Measurements from ENCODE around the gene ZSCAN21. TPM values are rescaled to one million over a fixed set of nuclear protein-coding genes. Genes with fewer than 3 reads are reported as not detected.

ZSCAN21 gene
- total and polyA plus RNA-seq, 7 experiments from 2014 or later = 3.9 to 13.4 (median 6.8) TPM

DNA sequence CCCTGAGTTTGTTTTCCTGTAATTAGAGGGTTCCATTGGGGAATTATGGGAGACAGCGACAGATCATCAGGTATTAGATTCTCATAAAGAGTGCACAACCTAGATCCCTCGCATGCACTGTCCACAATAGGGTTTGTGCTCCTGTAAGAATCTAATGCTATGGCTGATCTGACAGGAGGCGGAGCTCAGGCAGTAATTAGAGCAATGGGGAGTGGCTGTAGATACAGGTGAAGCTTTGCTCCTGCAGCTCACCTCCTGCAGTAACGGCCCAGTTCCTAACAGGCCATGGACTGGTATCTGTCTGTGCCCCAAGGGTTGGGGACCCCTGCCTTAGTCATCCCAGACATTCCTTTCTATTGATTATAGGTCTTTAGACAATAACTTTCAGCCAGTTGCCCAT, 894 bp upstream of the ZSCAN21 start:
- Mint-ChIP-seq H3K4me1 (peaks cover 4 to 33% (median 25%) of the 10 kb centered on the region in 7 donors), H3K4me3 (peak overlapping the region; percentile 70 to 95 (median 90)), H3K27me3 (peaks cover 0 to 3% (median 0%) of the 10 kb centered on the region in 5 donors), H3K9me3 (no peaks in the 10 kb centered on the region), H3K36me3 (peaks cover 0 to 2% (median 0%) of the 10 kb centered on the region in 5 donors), H3K27ac (peak overlapping the region; percentile 51 to 98 (median 90))
- H3K27me3 ChIP-seq (ENCODE audit: control insufficient read depth in 2 of 2, insufficient read depth in 2 of 2, low read length in 2 of 2) = no peaks in the 10 kb centered on the region
- DNase-seq (peak in 1 of 9 donors; percentile 2), ATAC-seq (no peak)
- H3K4me1 ChIP-seq (ENCODE audit: control insufficient read depth in 2 of 2, insufficient read depth in 2 of 2, low read length in 2 of 2) = peaks cover 0 to 6% of the 10 kb centered on the region in 2 donors
- no peak overlapping the region for H3K27ac ChIP-seq (ENCODE audit: low read depth, low read length)
- no peaks in the 10 kb centered on the region for H3K9me3 ChIP-seq (ENCODE audit: control insufficient read depth in 2 of 3, low read length in 3 of 3)
- H3K4me3 ChIP-seq (ENCODE audit: low read length) = no peak overlapping the region
- POLR2A ChIA-PET = interaction anchor here (0.7 to 2.7 kb wide), 7 partner anchors 22 to 130 kb away, joined by 3 to 11 read pairs (median 7); partner anchors contain the start of genes MCM7, TRIM4 and ZKSCAN1
- H3K36me3 ChIP-seq (ENCODE audit: control insufficient read depth in 2 of 3, insufficient read depth in 3 of 3, low read length in 3 of 3) = peaks cover 0 to 7% (median 0%) of the 10 kb centered on the region in 3 experiments
- intact Hi-C loops (cut with micrococcal nuclease) = loop anchor here (1.0 to 2.0 kb wide), 8 partner anchors 32 to 381 kb away; partner anchors contain the start of genes ZKSCAN1 (in 2 of the 2), ZNF3 (in 2 of the 2), AP4M1 (in 1 of the 2) and MCM7 (in 1 of the 2)
- CTCF ChIA-PET = interaction anchor here (0.6 to 1.6 kb wide), 4 partner anchors 33 to 119 kb away, joined by 3 to 4 read pairs (median 4); partner anchors contain the start of gene ZKSCAN1

DNA sequence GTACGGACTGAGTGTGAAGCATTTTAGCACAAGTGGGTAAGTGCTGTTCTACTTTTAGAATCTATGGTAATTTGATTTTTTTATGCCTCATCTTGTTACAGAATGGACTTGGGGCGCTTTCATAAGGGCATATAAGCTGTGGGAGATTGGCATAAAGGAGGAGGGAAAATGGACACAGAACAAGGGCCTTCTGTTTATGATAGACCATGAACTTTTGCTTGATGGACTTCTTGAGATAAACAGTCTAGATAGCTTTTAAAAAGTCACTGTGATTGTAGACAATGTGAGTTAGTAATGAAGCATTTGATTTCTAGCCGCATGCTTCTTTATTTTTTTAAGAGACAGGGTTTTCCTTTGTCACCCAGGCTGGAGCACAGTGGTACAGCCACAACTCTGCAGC, 2.0 kb downstream of the ZSCAN21 start:
- Mint-ChIP-seq H3K36me3 (no peaks in the 10 kb centered on the region), H3K27ac (peak overlapping the region in 7 of 9 donors; percentile 19 to 88 (median 57)), H3K9me3 (no peaks in the 10 kb centered on the region), H3K27me3 (peaks cover 0 to under 1% (median 0%) of the 10 kb centered on the region in 5 donors), H3K4me1 (peaks cover 4 to 27% (median 25%) of the 10 kb centered on the region in 7 donors), H3K4me3 (peak overlapping the region; percentile 10 to 68 (median 48))
- ATAC-seq (no peak), DNase-seq (no peak)
- ChIA-PET POLR2A (interaction anchor here (0.6 to 1.1 kb wide), 3 partner anchors 75 to 609 kb away, joined by 3 read pairs; no protein-coding TSS in a partner anchor), CTCF (interaction anchor here (0.5 to 1.8 kb wide), 4 partner anchors 12 to 138 kb away, joined by 3 to 4 read pairs (median 4); no protein-coding TSS in a partner anchor)
- no peaks in the 10 kb centered on the region for H3K9me3 ChIP-seq (ENCODE audit: control insufficient read depth in 2 of 3, low read length in 3 of 3)
- peaks cover 0 to 7% (median 0%) of the 10 kb centered on the region in 3 experiments for H3K36me3 ChIP-seq (ENCODE audit: control insufficient read depth in 2 of 3, insufficient read depth in 3 of 3, low read length in 3 of 3)
- intact Hi-C loops (cut with micrococcal nuclease) = loop anchor here in 1 of 2 donors (5.0 kb wide), 1 partner anchor 134 kb away; the partner anchor contains the start of gene TRIM4
- H3K27me3 ChIP-seq (ENCODE audit: control insufficient read depth in 2 of 2, insufficient read depth in 2 of 2, low read length in 2 of 2) = no peaks in the 10 kb centered on the region
- no peak overlapping the region for H3K27ac ChIP-seq (ENCODE audit: low read depth, low read length)
- H3K4me1 ChIP-seq (ENCODE audit: control insufficient read depth in 2 of 2, insufficient read depth in 2 of 2, low read length in 2 of 2) = peaks cover 0 to 6% of the 10 kb centered on the region in 2 donors
- no peak overlapping the region for H3K4me3 ChIP-seq (ENCODE audit: low read length)

DNA sequence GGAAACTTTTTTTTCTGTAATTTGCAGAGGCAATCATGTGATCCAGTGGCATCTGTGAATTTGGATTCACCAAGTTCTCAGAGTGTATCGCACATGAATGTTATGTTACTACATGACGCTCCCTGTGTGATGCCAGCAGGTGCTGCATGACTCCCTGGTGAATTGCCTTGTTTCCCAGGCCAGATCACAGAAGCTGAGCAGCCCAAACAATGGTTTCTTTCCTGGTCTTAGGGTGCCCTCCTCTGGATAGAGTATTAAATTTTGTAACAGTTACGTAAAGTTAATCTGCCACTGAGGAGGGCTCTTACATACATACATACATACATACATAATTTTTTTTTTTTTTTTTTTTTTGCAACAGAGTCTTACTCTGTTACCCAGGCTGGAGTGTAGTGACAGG, 3.6 kb downstream of the ZSCAN21 start:
- peaks cover 4 to 27% (median 25%) of the 10 kb centered on the region in 7 donors for H3K4me1 Mint-ChIP-seq
- no peaks in the 10 kb centered on the region for H3K9me3 ChIP-seq (ENCODE audit: control insufficient read depth in 2 of 3, low read length in 3 of 3)
- peak; percentile 44 for ATAC-seq
- intact Hi-C loops (cut with micrococcal nuclease) = loop anchor here (1.0 to 5.0 kb wide), 3 partner anchors 59 to 140 kb away; partner anchors contain the start of gene TRIM4 (in 1 of the 2)
- no peak overlapping the region for H3K27ac Mint-ChIP-seq
- H3K27me3 ChIP-seq (ENCODE audit: control insufficient read depth in 2 of 2, insufficient read depth in 2 of 2, low read length in 2 of 2) = no peaks in the 10 kb centered on the region
- H3K36me3 ChIP-seq (ENCODE audit: control insufficient read depth in 2 of 3, insufficient read depth in 3 of 3, low read length in 3 of 3) = peaks cover 0 to 22% (median 2%) of the 10 kb centered on the region in 3 experiments
- H3K9me3 Mint-ChIP-seq = no peaks in the 10 kb centered on the region
- H3K4me3 Mint-ChIP-seq = no peak overlapping the region
- H3K4me3 ChIP-seq (ENCODE audit: low read length) = no peak overlapping the region
- peaks cover 0 to 9% (median 2%) of the 10 kb centered on the region in 5 donors for H3K36me3 Mint-ChIP-seq
- H3K4me1 ChIP-seq (ENCODE audit: control insufficient read depth in 2 of 2, insufficient read depth in 2 of 2, low read length in 2 of 2) = peaks cover 0 to 6% of the 10 kb centered on the region in 2 donors
- DNase-seq = peak in 7 of 9 donors; percentile 16 to 57 (median 41)
- H3K27me3 Mint-ChIP-seq = no peaks in the 10 kb centered on the region
- CTCF ChIA-PET = interaction anchor here (0.6 to 1.8 kb wide), 7 partner anchors 11 to 1217 kb away, joined by 3 to 4 read pairs (median 3); no protein-coding TSS in a partner anchor
- POLR2A ChIA-PET = no interaction called here
- H3K27ac ChIP-seq (ENCODE audit: low read depth, low read length) = no peak overlapping the region

DNA sequence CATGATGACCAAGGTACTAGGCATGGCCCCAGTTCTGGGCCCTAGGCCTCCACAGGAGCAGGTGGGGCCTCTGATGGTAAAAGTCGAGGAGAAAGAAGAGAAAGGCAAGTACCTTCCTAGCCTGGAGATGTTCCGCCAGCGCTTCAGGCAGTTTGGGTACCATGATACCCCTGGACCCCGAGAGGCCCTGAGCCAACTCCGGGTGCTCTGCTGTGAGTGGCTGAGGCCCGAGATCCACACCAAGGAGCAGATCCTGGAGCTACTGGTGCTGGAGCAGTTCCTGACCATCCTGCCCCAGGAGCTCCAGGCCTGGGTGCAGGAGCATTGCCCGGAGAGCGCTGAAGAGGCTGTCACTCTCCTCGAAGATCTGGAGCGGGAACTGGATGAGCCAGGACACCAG, 7.4 kb downstream of the ZSCAN21 start:
- Histone ChIP-seq H3K27me3 (ENCODE audit: control insufficient read depth in 2 of 2, insufficient read depth in 2 of 2, low read length in 2 of 2) (no peaks in the 10 kb centered on the region), H3K27ac (ENCODE audit: low read depth, low read length) (no peak overlapping the region), H3K9me3 (ENCODE audit: control insufficient read depth in 2 of 3, low read length in 3 of 3) (no peaks in the 10 kb centered on the region), H3K4me3 (ENCODE audit: low read length) (no peak overlapping the region), H3K4me1 (ENCODE audit: control insufficient read depth in 2 of 2, insufficient read depth in 2 of 2, low read length in 2 of 2) (no peaks in the 10 kb centered on the region), H3K36me3 (ENCODE audit: control insufficient read depth in 2 of 3, insufficient read depth in 3 of 3, low read length in 3 of 3) (peaks cover 0 to 34% (median 5%) of the 10 kb centered on the region in 3 experiments)
- ChIA-PET CTCF (no interaction called here), POLR2A (interaction anchor here (1.8 kb wide), 1 partner anchor 44 kb away, joined by 7 read pairs; the partner anchor contains the start of genes AP4M1 and MCM7)
- Mint-ChIP-seq H3K4me3 (no peak overlapping the region), H3K27me3 (no peaks in the 10 kb centered on the region), H3K27ac (peak overlapping the region in 1 of 9 donors; percentile 45), H3K4me1 (peaks cover 0 to 5% (median 2%) of the 10 kb centered on the region in 7 donors), H3K9me3 (no peaks in the 10 kb centered on the region), H3K36me3 (peaks cover 0 to 19% (median 4%) of the 10 kb centered on the region in 5 donors)
- intact Hi-C loops (cut with micrococcal nuclease) = no loop called here
- ATAC-seq = no peak
- no peak for DNase-seq

DNA sequence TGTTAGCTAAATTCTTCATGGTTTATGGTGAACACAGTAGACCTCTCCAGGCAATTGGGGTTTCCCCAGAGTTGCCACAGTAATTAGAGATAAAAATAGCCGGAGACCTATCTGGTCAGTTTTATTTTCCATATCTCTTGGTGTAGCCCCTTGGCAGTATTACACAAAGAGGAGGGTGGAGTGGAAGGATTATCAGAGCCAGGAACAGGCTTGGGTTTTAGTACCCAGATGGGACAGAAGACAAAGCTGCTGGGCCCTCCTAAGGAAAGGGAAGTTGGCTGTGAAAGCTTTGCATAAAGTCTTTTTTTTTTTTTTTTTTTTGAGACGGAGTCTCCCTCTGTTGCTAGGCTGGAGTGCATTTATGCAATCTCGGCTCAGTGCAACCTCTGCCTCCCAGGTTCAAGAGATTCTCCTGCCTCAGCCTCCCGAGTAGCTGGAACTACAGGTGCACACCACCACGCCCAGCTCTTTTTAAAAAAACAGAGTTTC, 9.7 kb downstream of the ZSCAN21 start:
- Mint-ChIP-seq H3K27me3 (no peaks in the 10 kb centered on the region), H3K27ac (peak overlapping the region in 1 of 9 donors; percentile 74), H3K36me3 (peaks cover 0 to 26% (median 12%) of the 10 kb centered on the region in 5 donors), H3K4me1 (peaks cover 0 to 5% (median 0%) of the 10 kb centered on the region in 7 donors), H3K4me3 (no peak overlapping the region), H3K9me3 (no peaks in the 10 kb centered on the region)
- POLR2A ChIA-PET = interaction anchor here (1.2 to 1.8 kb wide), 2 partner anchors 11 to 140 kb away, joined by 4 to 6 read pairs; no protein-coding TSS in a partner anchor
- ATAC-seq (no peak), DNase-seq (no peak)
- intact Hi-C loops (cut with micrococcal nuclease) = no loop called here
- no peaks in the 10 kb centered on the region for H3K4me1 ChIP-seq (ENCODE audit: control insufficient read depth in 2 of 2, insufficient read depth in 2 of 2, low read length in 2 of 2)
- CTCF ChIA-PET = interaction anchor here (1.0 kb wide), 1 partner anchor 12 kb away, joined by 3 read pairs; no protein-coding TSS in a partner anchor
- H3K4me3 ChIP-seq (ENCODE audit: low read length) = no peak overlapping the region
- no peak overlapping the region for H3K27ac ChIP-seq (ENCODE audit: low read depth, low read length)
- peaks cover 0 to 43% (median 5%) of the 10 kb centered on the region in 3 experiments for H3K36me3 ChIP-seq (ENCODE audit: control insufficient read depth in 2 of 3, insufficient read depth in 3 of 3, low read length in 3 of 3)
- no peaks in the 10 kb centered on the region for H3K9me3 ChIP-seq (ENCODE audit: control insufficient read depth in 2 of 3, low read length in 3 of 3)
- H3K27me3 ChIP-seq (ENCODE audit: control insufficient read depth in 2 of 2, insufficient read depth in 2 of 2, low read length in 2 of 2) = no peaks in the 10 kb centered on the region

DNA sequence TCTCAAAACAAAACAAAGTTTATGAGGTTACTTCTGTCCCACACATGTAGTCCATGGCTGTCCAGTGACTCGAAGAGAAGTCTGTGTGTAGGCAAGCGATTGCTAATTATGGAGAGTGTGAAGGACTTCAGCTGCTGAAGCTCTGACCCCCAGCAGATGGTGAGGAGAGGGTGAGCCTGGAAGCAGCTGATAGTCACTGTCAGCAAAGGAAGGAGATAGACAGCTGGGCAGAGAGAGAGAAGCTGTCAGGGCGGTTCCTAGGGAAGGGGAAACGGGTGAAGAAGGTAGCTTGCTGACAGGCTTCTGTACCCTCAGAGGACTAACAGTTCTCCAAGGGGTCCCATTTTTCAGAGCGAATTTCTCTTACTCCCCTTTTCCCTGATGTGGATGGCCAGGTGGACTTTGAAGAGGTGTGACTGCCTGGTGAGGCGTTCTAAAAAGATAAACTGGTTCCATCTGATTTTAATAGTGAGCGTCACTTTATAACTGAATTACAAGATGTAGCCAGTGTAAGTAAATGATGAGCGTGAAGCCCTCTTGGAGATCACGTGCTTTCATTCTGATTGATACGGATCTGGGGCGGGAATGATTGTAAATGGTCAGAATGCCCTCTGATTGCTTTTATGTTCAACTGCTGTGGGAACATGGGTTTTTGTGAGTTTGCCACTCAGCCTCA, 12.1 kb downstream of the ZSCAN21 start:
- ATAC-seq = no peak
- Histone ChIP-seq H3K27me3 (ENCODE audit: control insufficient read depth in 2 of 2, insufficient read depth in 2 of 2, low read length in 2 of 2) (no peaks in the 10 kb centered on the region), H3K9me3 (ENCODE audit: control insufficient read depth in 2 of 3, low read length in 3 of 3) (no peaks in the 10 kb centered on the region), H3K4me3 (ENCODE audit: low read length) (no peak overlapping the region), H3K4me1 (ENCODE audit: control insufficient read depth in 2 of 2, insufficient read depth in 2 of 2, low read length in 2 of 2) (no peaks in the 10 kb centered on the region), H3K36me3 (ENCODE audit: control insufficient read depth in 2 of 3, insufficient read depth in 3 of 3, low read length in 3 of 3) (peaks cover 0 to 50% (median 5%) of the 10 kb centered on the region in 3 experiments), H3K27ac (ENCODE audit: low read depth, low read length) (no peak overlapping the region)
- intact Hi-C loops (cut with micrococcal nuclease) = no loop called here
- POLR2A ChIA-PET = interaction anchor here (0.7 kb wide), 1 partner anchor 44 kb away, joined by 3 read pairs; no protein-coding TSS in a partner anchor
- H3K27me3 Mint-ChIP-seq = no peaks in the 10 kb centered on the region
- no peak for DNase-seq
- no peaks in the 10 kb centered on the region for H3K9me3 Mint-ChIP-seq
- CTCF ChIA-PET = interaction anchor here (0.5 to 0.6 kb wide), 2 partner anchors 70 to 135 kb away, joined by 3 to 4 read pairs; no protein-coding TSS in a partner anchor
- H3K27ac Mint-ChIP-seq = no peak overlapping the region
- H3K4me1 Mint-ChIP-seq = peaks cover 0 to 5% (median 0%) of the 10 kb centered on the region in 7 donors
- H3K36me3 Mint-ChIP-seq = peaks cover 0 to 41% (median 18%) of the 10 kb centered on the region in 5 donors
- no peak overlapping the region for H3K4me3 Mint-ChIP-seq

All from naive thymus-derived CD4-positive, alpha-beta T cell (primary cell).